ENCODE data around the gene GOLT1B. TPM values are rescaled to one million over a fixed set of nuclear protein-coding genes. Genes with fewer than 3 reads are reported as not detected.

The GOLT1B gene
- total RNA-seq, 1 experiment from 2014 or later = 46.1 TPM

- no peak overlapping the region for H3K4me2 ChIP-seq (ENCODE audit: insufficient read depth, insufficient read length, low read length)
- no peak overlapping the region for H2BK20ac ChIP-seq (ENCODE audit: low read depth, low read length, poor library complexity, severe bottlenecking)
- no peaks in the 10 kb centered on the region for H3K9me3 ChIP-seq (ENCODE audit: control insufficient read depth, low read depth, low read length)
- no peak overlapping the region for H3T11ph ChIP-seq (ENCODE audit: low read length)
- no peak for DNase-seq
- H3K56ac ChIP-seq (ENCODE audit: insufficient read length, low read depth, low read length) = no peak overlapping the region
- H2AK5ac ChIP-seq (ENCODE audit: insufficient read length, low read length) = no peak overlapping the region
- H3K4me3 Mint-ChIP-seq = no peak overlapping the region
- H3K9me3 Mint-ChIP-seq = no peaks in the 10 kb centered on the region; a peak in 1 of 5 replicates
- no peak overlapping the region for H3K9ac ChIP-seq (ENCODE audit: extremely low read depth, insufficient read length, low read length)
- no peak overlapping the region for H4K8ac ChIP-seq (replicated peaks; ENCODE audit: insufficient read length, low read depth, low read length)
- H3K18ac ChIP-seq (ENCODE audit: insufficient read length, low read depth, low read length) = no peak overlapping the region
- no peak overlapping the region for H2BK120ac ChIP-seq (ENCODE audit: low read depth, low read length, poor library complexity, severe bottlenecking)
- H2BK5ac ChIP-seq (ENCODE audit: insufficient read length, low read length) = no peak overlapping the region
- no peaks in the 10 kb centered on the region for H3K23me2 ChIP-seq (ENCODE audit: insufficient read length, low read depth, low read length, poor library complexity, severe bottlenecking)
- H3K14ac ChIP-seq (ENCODE audit: insufficient read depth, low read length) = no peak overlapping the region
- H2AFZ ChIP-seq (ENCODE audit: low read length) = no peak overlapping the region
- H3K79me1 ChIP-seq (ENCODE audit: insufficient read depth, low read depth, low read length, poor library complexity, severe bottlenecking) = no peaks in the 10 kb centered on the region
- H3K27me3 Mint-ChIP-seq (ENCODE audit: low read depth) = no peaks in the 10 kb centered on the region
- H3K27me3 ChIP-seq (ENCODE audit: insufficient read depth, low read length) = no peaks in the 10 kb centered on the region
- H3K23ac ChIP-seq (ENCODE audit: insufficient read length, low read depth, low read length) = no peak overlapping the region
- no peak for TF ChIP-seq CTCF (conservative IDR thresholded peaks at IDR 0.05)
- H4K20me1 ChIP-seq (ENCODE audit: control insufficient read depth, insufficient read depth, insufficient read length) = no peaks in the 10 kb centered on the region
- WGBS (ENCODE audit: extremely low coverage, insufficient read length, low lambda C conversion rate) = no CpG with 5 or more reads among the region's 2 CpGs
- no peak overlapping the region for H3K4ac ChIP-seq (ENCODE audit: low read depth, low read length)
- H3K27ac ChIP-seq (ENCODE audit: insufficient read length, low read depth, low read length) = no peak overlapping the region
- H3K79me2 ChIP-seq (ENCODE audit: insufficient read depth, low read length) = no peaks in the 10 kb centered on the region
- H4K5ac ChIP-seq (ENCODE audit: insufficient read length, low read depth, low read length) = no peak overlapping the region
- peaks cover 2 to 3% of the 10 kb centered on the region in 2 experiments; a peak in 2 of 4 replicates for H3K4me1 Mint-ChIP-seq
- H2BK15ac ChIP-seq (ENCODE audit: low read depth, low read length) = no peak overlapping the region
- no peaks in the 10 kb centered on the region for H3K4me1 ChIP-seq (ENCODE audit: insufficient read depth, low read length)
- H2BK12ac ChIP-seq (ENCODE audit: insufficient read length, low read depth, low read length) = no peak overlapping the region
- H3K27ac Mint-ChIP-seq = no peak overlapping the region
- H4K91ac ChIP-seq (ENCODE audit: insufficient read length, low read depth, low read length) = no peak overlapping the region
- no peaks in the 10 kb centered on the region for H3K36me3 Mint-ChIP-seq (ENCODE audit: insufficient read depth in 1 of 3, low read depth in 3 of 3)
Measured at GRCh38 chr12:21561158-21561557, 59.6 kb downstream of the GOLT1B start.
